ENCODE data around the gene UBE2E3.

The UBE2E3 gene

GRCh38 chr2:180949896-180950295 is 30.5 kb upstream of the UBE2E3 start:
- Histone ChIP-seq H3K79me2 (no peaks in the 10 kb centered on the region), H3K9ac (no peak overlapping the region), H3K27me3 (ENCODE audit: control insufficient read depth, insufficient read depth, low read length) (no peaks in the 10 kb centered on the region), H3K36me3 (ENCODE audit: control insufficient read depth, insufficient read depth, low read length) (no peaks in the 10 kb centered on the region), H2AFZ (no peak overlapping the region), H3K9me3 (ENCODE audit: control insufficient read depth, low read length) (no peaks in the 10 kb centered on the region), H3K4me2 (ENCODE audit: low read length) (no peak overlapping the region), H3K4me3 (ENCODE audit: low read depth, low read length) (no peak overlapping the region), H3K4me1 (no peaks in the 10 kb centered on the region), H3K27ac (no peak overlapping the region)
- TF ChIP-seq CTCF (IDR thresholded peaks at IDR 0.05), result no peak

- H3K27me3 ChIP-seq (ENCODE audit: control insufficient read depth, insufficient read depth, low read length), result no peaks in the 10 kb centered on the region
- H2AFZ ChIP-seq, result no peak overlapping the region
- H3K9ac ChIP-seq, result no peak overlapping the region
- H3K36me3 ChIP-seq (ENCODE audit: control insufficient read depth, insufficient read depth, low read length), result no peaks in the 10 kb centered on the region
- no peak overlapping the region for H3K4me2 ChIP-seq (ENCODE audit: low read length)
- H3K4me3 ChIP-seq (ENCODE audit: low read depth, low read length), result no peak overlapping the region
- no peak overlapping the region for H3K27ac ChIP-seq
- TF ChIP-seq CTCF (IDR thresholded peaks at IDR 0.05), result no peak
- H3K4me1 ChIP-seq, result no peaks in the 10 kb centered on the region
- H3K79me2 ChIP-seq, result no peaks in the 10 kb centered on the region
- H3K9me3 ChIP-seq (ENCODE audit: control insufficient read depth, low read length), result no peaks in the 10 kb centered on the region
These were observed 28.3 kb upstream of the UBE2E3 start for GRCh38 chr2:180952082-180952481.

DNA sequence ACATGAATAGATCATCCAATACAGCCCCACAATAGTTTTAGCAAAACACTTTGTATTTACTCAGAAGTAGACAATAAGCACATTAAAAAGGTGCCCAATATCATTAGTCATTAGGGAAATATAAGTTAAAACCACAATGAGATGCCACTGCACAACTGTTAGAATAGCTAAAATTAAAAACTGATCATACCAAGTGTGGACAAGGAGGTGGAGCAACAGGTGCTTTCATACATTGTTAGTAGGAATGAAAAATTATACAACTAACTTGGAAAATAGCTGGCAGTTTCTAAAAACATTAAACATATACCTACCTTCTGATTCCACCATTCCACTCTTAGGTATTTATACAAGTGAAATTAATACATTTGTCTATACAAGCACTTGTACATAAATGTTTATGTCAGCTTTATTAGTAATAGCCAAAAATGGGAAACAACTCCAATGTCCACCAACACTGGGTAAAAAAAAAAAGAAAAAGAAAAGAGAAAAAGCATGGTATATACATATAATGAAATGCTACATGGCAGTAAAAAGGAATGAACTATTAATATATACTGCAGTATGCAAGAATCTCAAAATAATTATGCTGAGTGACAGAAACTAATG is 27.6 kb upstream of the UBE2E3 start:
- H3K36me3 ChIP-seq (ENCODE audit: control insufficient read depth, insufficient read depth, low read length), result no peaks in the 10 kb centered on the region
- no peak overlapping the region for H3K4me2 ChIP-seq (ENCODE audit: low read length)
- TF ChIP-seq CTCF (IDR thresholded peaks at IDR 0.05), result no peak

GRCh38 chr2:180953550-180953949 is 26.9 kb upstream of the UBE2E3 start:
- Histone ChIP-seq H3K27ac (no peak overlapping the region), H3K9me3 (ENCODE audit: control insufficient read depth, low read length) (no peaks in the 10 kb centered on the region), H3K36me3 (ENCODE audit: control insufficient read depth, insufficient read depth, low read length) (no peaks in the 10 kb centered on the region), H3K27me3 (ENCODE audit: control insufficient read depth, insufficient read depth, low read length) (no peaks in the 10 kb centered on the region), H3K9ac (no peak overlapping the region), H3K4me3 (ENCODE audit: low read depth, low read length) (no peak overlapping the region), H3K4me1 (no peaks in the 10 kb centered on the region), H3K4me2 (ENCODE audit: low read length) (no peak overlapping the region), H3K79me2 (no peaks in the 10 kb centered on the region), H2AFZ (no peak overlapping the region)
- no peak for TF ChIP-seq CTCF (IDR thresholded peaks at IDR 0.05)

More for the DNA sequence above, 27.6 kb upstream of the UBE2E3 start:
- Histone ChIP-seq H3K4me1 (no peaks in the 10 kb centered on the region), H3K79me2 (no peaks in the 10 kb centered on the region), H3K27ac (no peak overlapping the region), H3K27me3 (ENCODE audit: control insufficient read depth, insufficient read depth, low read length) (no peaks in the 10 kb centered on the region), H3K9me3 (ENCODE audit: control insufficient read depth, low read length) (no peaks in the 10 kb centered on the region), H3K4me3 (ENCODE audit: low read depth, low read length) (no peak overlapping the region), H2AFZ (no peak overlapping the region), H3K9ac (no peak overlapping the region)

GRCh38 chr2:180955101-180955500 is 25.3 kb upstream of the UBE2E3 start:
- no peak overlapping the region for H3K4me3 ChIP-seq (ENCODE audit: low read depth, low read length)
- H3K36me3 ChIP-seq (ENCODE audit: control insufficient read depth, insufficient read depth, low read length), result no peaks in the 10 kb centered on the region
- H3K27me3 ChIP-seq (ENCODE audit: control insufficient read depth, insufficient read depth, low read length), result no peaks in the 10 kb centered on the region
- no peak for TF ChIP-seq CTCF (IDR thresholded peaks at IDR 0.05)
- H3K9ac ChIP-seq, result no peak overlapping the region
- no peak overlapping the region for H3K4me2 ChIP-seq (ENCODE audit: low read length)
- H3K79me2 ChIP-seq, result no peaks in the 10 kb centered on the region
- no peaks in the 10 kb centered on the region for H3K9me3 ChIP-seq (ENCODE audit: control insufficient read depth, low read length)
- no peaks in the 10 kb centered on the region for H3K4me1 ChIP-seq
- no peak overlapping the region for H2AFZ ChIP-seq
- no peak overlapping the region for H3K27ac ChIP-seq
